ENCODE results near the gene ZNF777. TPM values are rescaled to one million over a fixed set of nuclear protein-coding genes. Genes with fewer than 3 reads are reported as not detected.

The ZNF777 gene
- total RNA-seq, 1 donor from 2014 or later, result 15.1 TPM

DNA sequence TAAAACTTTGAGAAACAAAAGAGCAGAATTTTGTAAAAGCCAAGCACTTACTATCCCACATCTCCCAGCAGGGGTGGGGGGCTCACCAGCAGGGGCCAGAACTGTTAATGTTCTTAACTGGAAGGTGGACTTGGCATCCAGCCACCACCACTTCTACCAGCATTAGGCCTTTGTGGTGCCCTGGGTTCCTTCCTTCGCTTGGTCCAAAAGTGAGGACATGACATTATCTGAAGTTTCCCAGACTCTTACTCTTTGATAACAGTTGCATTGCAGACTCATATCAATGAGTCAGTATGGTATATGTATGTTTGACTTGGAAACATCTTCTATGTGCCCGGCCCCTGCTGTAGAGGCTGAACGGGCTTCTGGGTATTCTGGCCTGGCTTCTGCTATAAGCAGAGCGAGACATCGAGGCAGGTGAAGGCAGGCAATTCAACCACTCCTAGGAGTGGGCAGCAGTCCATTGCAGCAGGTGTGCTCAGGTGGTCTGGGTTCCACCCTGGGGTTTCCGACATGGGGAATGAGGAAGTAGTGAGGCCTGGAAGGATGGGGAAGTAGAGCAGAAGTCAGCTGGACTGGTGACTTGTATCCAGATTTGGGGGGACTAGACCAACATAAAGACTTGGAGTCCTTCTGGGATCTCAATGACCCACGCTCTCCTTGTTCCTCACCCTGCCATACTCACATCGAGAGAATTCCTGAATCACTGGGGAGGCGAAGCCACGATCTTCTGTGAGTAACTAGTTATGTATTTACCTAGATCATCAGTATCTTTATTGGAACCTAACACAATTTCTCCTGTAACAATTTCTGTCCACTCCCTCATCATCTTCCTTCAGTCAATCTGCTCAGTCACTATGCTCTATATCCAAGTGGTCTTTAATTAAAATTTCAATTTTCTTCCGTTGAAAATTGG is 4.1 kb downstream of the ZNF777 start:
- Mint-ChIP-seq H3K27ac (ENCODE audit: unreplicated experiment) (no peak overlapping the region), H3K36me3 (ENCODE audit: low read depth) (peaks cover 11% of the 10 kb centered on the region), H3K27me3 (ENCODE audit: low read depth) (no peaks in the 10 kb centered on the region), H3K9me3 (ENCODE audit: low read depth) (no peaks in the 10 kb centered on the region), H3K4me1 (ENCODE audit: low read depth) (peaks cover 16% of the 10 kb centered on the region), H3K4me3 (ENCODE audit: unreplicated experiment) (no peak overlapping the region)
- TF ChIP-seq, protein P1, sequence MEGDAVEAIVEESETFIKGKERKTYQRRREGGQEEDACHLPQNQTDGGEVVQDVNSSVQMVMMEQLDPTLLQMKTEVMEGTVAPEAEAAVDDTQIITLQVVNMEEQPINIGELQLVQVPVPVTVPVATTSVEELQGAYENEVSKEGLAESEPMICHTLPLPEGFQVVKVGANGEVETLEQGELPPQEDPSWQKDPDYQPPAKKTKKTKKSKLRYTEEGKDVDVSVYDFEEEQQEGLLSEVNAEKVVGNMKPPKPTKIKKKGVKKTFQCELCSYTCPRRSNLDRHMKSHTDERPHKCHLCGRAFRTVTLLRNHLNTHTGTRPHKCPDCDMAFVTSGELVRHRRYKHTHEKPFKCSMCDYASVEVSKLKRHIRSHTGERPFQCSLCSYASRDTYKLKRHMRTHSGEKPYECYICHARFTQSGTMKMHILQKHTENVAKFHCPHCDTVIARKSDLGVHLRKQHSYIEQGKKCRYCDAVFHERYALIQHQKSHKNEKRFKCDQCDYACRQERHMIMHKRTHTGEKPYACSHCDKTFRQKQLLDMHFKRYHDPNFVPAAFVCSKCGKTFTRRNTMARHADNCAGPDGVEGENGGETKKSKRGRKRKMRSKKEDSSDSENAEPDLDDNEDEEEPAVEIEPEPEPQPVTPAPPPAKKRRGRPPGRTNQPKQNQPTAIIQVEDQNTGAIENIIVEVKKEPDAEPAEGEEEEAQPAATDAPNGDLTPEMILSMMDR (IDR thresholded peaks at IDR 0.05), result no peak
- peak; percentile 46 for DNase-seq (ENCODE audit: low spot score)

GRCh38 chr7:149455175-149455950 is 5.5 kb downstream of the ZNF777 start:
- Mint-ChIP-seq H3K4me3 (ENCODE audit: unreplicated experiment) (no peak overlapping the region), H3K36me3 (ENCODE audit: low read depth) (peaks cover 18% of the 10 kb centered on the region), H3K4me1 (ENCODE audit: low read depth) (peaks cover 12% of the 10 kb centered on the region), H3K27me3 (ENCODE audit: low read depth) (no peaks in the 10 kb centered on the region), H3K27ac (ENCODE audit: unreplicated experiment) (no peak overlapping the region), H3K9me3 (ENCODE audit: low read depth) (no peaks in the 10 kb centered on the region)
- peak; percentile 58 for DNase-seq (ENCODE audit: low spot score)
- TF ChIP-seq, protein P1 (IDR thresholded peaks at IDR 0.05), result no peak

DNA sequence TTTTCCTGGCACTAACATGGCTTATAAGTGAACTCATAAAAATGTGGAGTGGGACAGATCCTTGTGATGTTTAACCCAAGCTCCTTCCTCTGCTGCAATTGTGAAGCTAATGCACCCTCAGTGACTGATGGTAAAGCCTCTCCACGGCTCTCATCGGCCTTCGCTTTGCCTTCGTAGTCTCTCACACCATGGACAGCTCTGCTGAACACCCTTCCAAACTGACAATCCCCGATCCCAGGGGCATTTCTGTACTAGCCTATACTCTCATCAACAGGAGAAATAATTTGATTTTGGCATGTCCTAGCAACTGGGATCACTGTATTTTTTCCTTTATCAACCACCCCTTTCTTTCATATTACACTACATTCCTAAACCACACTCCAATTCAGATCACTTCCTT is 6.1 kb downstream of the ZNF777 start:
- peaks cover 12% of the 10 kb centered on the region for H3K4me1 Mint-ChIP-seq (ENCODE audit: low read depth)
- TF ChIP-seq, protein P1 (IDR thresholded peaks at IDR 0.05), result no peak
- no peaks in the 10 kb centered on the region for H3K9me3 Mint-ChIP-seq (ENCODE audit: low read depth)
- no peak for DNase-seq (ENCODE audit: low spot score)
- no peak overlapping the region for H3K27ac Mint-ChIP-seq (ENCODE audit: unreplicated experiment)
- no peak overlapping the region for H3K4me3 Mint-ChIP-seq (ENCODE audit: unreplicated experiment)
- H3K36me3 Mint-ChIP-seq (ENCODE audit: low read depth), result peaks cover 24% of the 10 kb centered on the region
- H3K27me3 Mint-ChIP-seq (ENCODE audit: low read depth), result no peaks in the 10 kb centered on the region

- DNase-seq (ENCODE audit: low spot score), result no peak
- TF ChIP-seq, protein P1 (IDR thresholded peaks at IDR 0.05), result no peak
- H3K4me1 Mint-ChIP-seq (ENCODE audit: low read depth), result peaks cover 10% of the 10 kb centered on the region
- peaks cover 30% of the 10 kb centered on the region for H3K36me3 Mint-ChIP-seq (ENCODE audit: low read depth)
- H3K27ac Mint-ChIP-seq (ENCODE audit: unreplicated experiment), result no peak overlapping the region
- no peaks in the 10 kb centered on the region for H3K27me3 Mint-ChIP-seq (ENCODE audit: low read depth)
- H3K9me3 Mint-ChIP-seq (ENCODE audit: low read depth), result no peaks in the 10 kb centered on the region
- H3K4me3 Mint-ChIP-seq (ENCODE audit: unreplicated experiment), result no peak overlapping the region
Measured at GRCh38 chr7:149454006-149454405, 6.9 kb downstream of the ZNF777 start.

DNA sequence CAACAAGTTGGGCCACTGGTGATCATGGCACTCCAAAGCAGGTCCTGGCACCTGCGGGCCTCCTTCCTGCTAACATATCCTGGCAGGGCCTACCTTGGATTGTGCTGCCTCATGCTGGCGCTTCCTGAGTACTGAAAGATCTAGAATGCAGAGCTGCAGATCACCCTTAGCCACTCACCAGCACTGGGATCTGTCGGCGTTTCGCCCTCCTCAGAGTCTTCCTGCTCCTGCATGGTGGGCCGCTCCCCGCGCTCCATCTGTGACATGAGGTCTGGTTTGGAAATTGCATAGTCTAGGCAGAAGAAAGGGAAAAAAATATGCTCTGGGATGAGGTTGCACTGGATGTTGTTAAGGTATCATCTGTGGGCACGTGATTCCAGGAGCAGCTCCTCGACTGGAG is 10.0 kb downstream of the ZNF777 start:
- Mint-ChIP-seq H3K27me3 (ENCODE audit: low read depth) (no peaks in the 10 kb centered on the region), H3K27ac (ENCODE audit: unreplicated experiment) (no peak overlapping the region), H3K4me3 (ENCODE audit: unreplicated experiment) (no peak overlapping the region), H3K9me3 (ENCODE audit: low read depth) (no peaks in the 10 kb centered on the region), H3K4me1 (ENCODE audit: low read depth) (no peaks in the 10 kb centered on the region), H3K36me3 (ENCODE audit: low read depth) (peaks cover 44% of the 10 kb centered on the region)
- no peak for DNase-seq (ENCODE audit: low spot score)
- TF ChIP-seq, protein P1 (IDR thresholded peaks at IDR 0.05), result no peak

All from chondrocyte (in vitro differentiated cells).